Ovary (tissue), 3 donors: Measurements from ENCODE around the gene CACYBP.

Experiments used
- EP300 ChIP-seq: sonication (generic); formaldehyde crosslinking; IDR thresholded peaks from one replicate; pipeline ENCODE4 v1.6.1; 2017; ENCODE audit warnings: antibody characterized with exemption
- POLR2A ChIP-seq: fragments of 450-650 bp; IDR thresholded peaks from one replicate; pipeline ENCODE4 v1.6.1; 2017; ENCODE audit warnings: antibody characterized with exemption, mild to moderate bottlenecking, moderate library complexity
- TF ChIP-seq, protein P1 (sequence below), 3 donors: fragments of 450-650 bp in 2 of 3; fragments of 200-600 bp in 1 of 3; IDR thresholded peaks; one replicate each; pipeline versions ENCODE4 v1.5.1 to v1.8.0; 2016 to 2022; ENCODE audit warnings: antibody characterized with exemption in 3 of 3, mild to moderate bottlenecking in 1 of 3
- donor health status: DM: no; HTN: no; CAD: no.

DNA sequence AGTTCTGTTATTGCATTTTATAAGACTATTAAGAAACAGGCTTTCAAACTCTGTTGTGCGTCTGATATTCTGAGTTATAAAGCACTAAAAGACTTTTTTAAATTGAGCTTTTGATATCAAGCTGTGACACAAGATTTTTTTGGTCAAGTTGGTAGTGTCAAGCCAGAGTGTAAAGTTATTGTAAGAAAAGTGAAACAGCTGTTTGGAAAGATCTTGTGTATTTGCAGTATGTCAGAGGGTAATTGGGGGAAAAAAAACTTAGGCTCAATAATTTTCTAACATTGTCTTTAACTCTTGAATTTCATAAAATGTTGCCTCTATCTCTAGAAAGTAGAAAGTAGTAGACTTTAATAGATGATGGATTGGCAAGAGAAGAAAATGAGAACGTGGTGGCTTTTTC is 3.8 kb downstream of the CACYBP start:
- TF ChIP-seq, protein P1, sequence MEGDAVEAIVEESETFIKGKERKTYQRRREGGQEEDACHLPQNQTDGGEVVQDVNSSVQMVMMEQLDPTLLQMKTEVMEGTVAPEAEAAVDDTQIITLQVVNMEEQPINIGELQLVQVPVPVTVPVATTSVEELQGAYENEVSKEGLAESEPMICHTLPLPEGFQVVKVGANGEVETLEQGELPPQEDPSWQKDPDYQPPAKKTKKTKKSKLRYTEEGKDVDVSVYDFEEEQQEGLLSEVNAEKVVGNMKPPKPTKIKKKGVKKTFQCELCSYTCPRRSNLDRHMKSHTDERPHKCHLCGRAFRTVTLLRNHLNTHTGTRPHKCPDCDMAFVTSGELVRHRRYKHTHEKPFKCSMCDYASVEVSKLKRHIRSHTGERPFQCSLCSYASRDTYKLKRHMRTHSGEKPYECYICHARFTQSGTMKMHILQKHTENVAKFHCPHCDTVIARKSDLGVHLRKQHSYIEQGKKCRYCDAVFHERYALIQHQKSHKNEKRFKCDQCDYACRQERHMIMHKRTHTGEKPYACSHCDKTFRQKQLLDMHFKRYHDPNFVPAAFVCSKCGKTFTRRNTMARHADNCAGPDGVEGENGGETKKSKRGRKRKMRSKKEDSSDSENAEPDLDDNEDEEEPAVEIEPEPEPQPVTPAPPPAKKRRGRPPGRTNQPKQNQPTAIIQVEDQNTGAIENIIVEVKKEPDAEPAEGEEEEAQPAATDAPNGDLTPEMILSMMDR (IDR thresholded peaks at IDR 0.05): no peak
- TF ChIP-seq POLR2A: no peak
- TF ChIP-seq EP300: no peak
